HepG2 (cell line): Measurements from ENCODE around the gene CD300LF. TPM values are rescaled to one million over a fixed set of nuclear protein-coding genes. Genes with fewer than 3 reads are reported as not detected.

Experiments
- CAMTA2 ChIP-seq: sonication (generic); formaldehyde crosslinking; IDR thresholded peaks from 2 replicates; pipeline ENCODE4 v1.4.0; 2020; ENCODE audit warnings: mild to moderate bottlenecking, missing genetic modification reagents, borderline replicate concordance
- DMAP1 ChIP-seq: IDR thresholded peaks from 2 replicates; pipeline ENCODE4 v1.6.1; 2016
- ETV6 ChIP-seq: sonication (generic); formaldehyde crosslinking; conservative IDR thresholded peaks from 2 replicates; pipeline ENCODE4 v1.4.0; 2020; ENCODE audit warnings: missing genetic modification reagents
- EZH2 ChIP-seq: conservative IDR thresholded peaks from 2 replicates; pipeline ENCODE4 v1.6.1; 2012; ENCODE audit warnings: mild to moderate bottlenecking, low read depth, low read length, moderate library complexity
- FOXJ3 ChIP-seq: sonication (generic); formaldehyde crosslinking; IDR thresholded peaks from 2 replicates; pipeline ENCODE4 v1.4.0; 2020; ENCODE audit warnings: missing genetic modification reagents, mild to moderate bottlenecking, borderline replicate concordance
- FOXK2 ChIP-seq: fragments of 450-650 bp; IDR thresholded peaks from 2 replicates; pipeline ENCODE4 v1.6.1; 2016
- GMEB1 ChIP-seq: sonication (generic); formaldehyde crosslinking; IDR thresholded peaks from 2 replicates; pipeline ENCODE4 v1.5.1; 2020; ENCODE audit warnings: missing genetic modification reagents, mild to moderate bottlenecking, borderline replicate concordance
- GTF2F1 ChIP-seq: fragments of 150-350 bp; IDR thresholded peaks from 2 replicates; pipeline ENCODE4 v1.6.1; 2014; ENCODE audit warnings: low read length
- HINFP ChIP-seq: sonication (generic); formaldehyde crosslinking; IDR thresholded peaks from 2 replicates; pipeline ENCODE4 v1.4.0; 2020; ENCODE audit warnings: low read depth, mild to moderate bottlenecking, missing genetic modification reagents
- HNF1A ChIP-seq, 2 experiments: sonication (generic) in 1 of 2; formaldehyde crosslinking in 1 of 2; IDR thresholded peaks; 2 replicates each; pipeline versions ENCODE4 v1.4.0 to v1.6.1; 2016 to 2020; ENCODE audit warnings: borderline replicate concordance in 1 of 2, low read depth in 1 of 2, mild to moderate bottlenecking in 1 of 2, missing genetic modification reagents in 1 of 2
- JDP2 ChIP-seq: sonication (generic); formaldehyde crosslinking; IDR thresholded peaks from 2 replicates; pipeline ENCODE4 v1.8.1; 2022; ENCODE audit warnings: missing genetic modification reagents, borderline replicate concordance
- KDM1A ChIP-seq: IDR thresholded peaks from 2 replicates; pipeline ENCODE4 v1.6.1; 2016; ENCODE audit warnings: missing compliant biosample characterization
- MTA1 ChIP-seq: sonication (generic); formaldehyde crosslinking; IDR thresholded peaks from 2 replicates; pipeline ENCODE4 v1.4.0; 2020; ENCODE audit warnings: missing genetic modification reagents, mild to moderate bottlenecking, borderline replicate concordance
- POGZ ChIP-seq: sonication (generic); formaldehyde crosslinking; IDR thresholded peaks from 2 replicates; pipeline ENCODE4 v1.4.0; 2020; ENCODE audit warnings: mild to moderate bottlenecking, missing genetic modification reagents
- PRPF4 ChIP-seq: fragments of 200-400 bp; formaldehyde crosslinking; IDR thresholded peaks from 2 replicates; pipeline ENCODE4 v1.6.1; 2016; ENCODE audit warnings: low read length, low read depth; ENCODE audit not compliant: poor library complexity, severe bottlenecking
- SRSF1 ChIP-seq: fragments of 200-400 bp; formaldehyde crosslinking; optimal IDR thresholded peaks from 2 replicates; pipeline ENCODE3; 2017; ENCODE audit warnings: mild to moderate bottlenecking, low read depth, low read length, moderate library complexity
- ZKSCAN1 ChIP-seq: fragments of 150-350 bp; IDR thresholded peaks from 2 replicates; pipeline ENCODE4 v1.6.1; 2014; ENCODE audit warnings: low read length
- ZNF224 ChIP-seq: sonication (generic); formaldehyde crosslinking; IDR thresholded peaks from 2 replicates; pipeline ENCODE4 v1.5.0; 2020; ENCODE audit warnings: mild to moderate bottlenecking, missing genetic modification reagents
- ZNF530 ChIP-seq: sonication (generic); formaldehyde crosslinking; IDR thresholded peaks from 2 replicates; pipeline ENCODE4 v1.5.0; 2020; ENCODE audit warnings: low read depth, mild to moderate bottlenecking, missing genetic modification reagents
- ZNF615 ChIP-seq: sonication (generic); formaldehyde crosslinking; IDR thresholded peaks from 2 replicates; pipeline ENCODE4 v1.5.0; 2020; ENCODE audit warnings: mild to moderate bottlenecking, missing genetic modification reagents, borderline replicate concordance
- ZNF691 ChIP-seq: sonication (generic); formaldehyde crosslinking; IDR thresholded peaks from 2 replicates; pipeline ENCODE4 v1.4.0; 2020; ENCODE audit warnings: missing genetic modification reagents, low read depth, mild to moderate bottlenecking, borderline replicate concordance
- ZSCAN9 ChIP-seq: IDR thresholded peaks from 2 replicates; pipeline ENCODE4 v1.6.1; 2016; ENCODE audit warnings: borderline replicate concordance
- polyA plus RNA-seq, 8 experiments: library from polyadenylated mRNA; depleted of rRNA in 3 of 8; stranded (reverse) in 7 of 8; unstranded in 1 of 8; fragments of >200 nt; fragmentation: Illumina TruSeq in 4 of 8; extraction: Trizol in 4 of 8; gene quantifications; 2 replicates each; pipeline versions ENCODE4 v1.2.1 to v1.2.3, GENCODE V29; 2011 to 2016; ENCODE audit warnings: low read depth in 4 of 8, missing spikeins in 1 of 8, mixed read lengths in 1 of 8; ENCODE audit not compliant: insufficient read depth in 1 of 8
- total RNA-seq, 5 experiments: library from RNA; depleted of rRNA; stranded (reverse); fragments of >200 nt; fragmentation: Illumina TruSeq; extraction: Trizol; gene quantifications; 2 replicates each; pipeline ENCODE4 v1.2.3, GENCODE V29; 2016; ENCODE audit warnings: low read depth in 1 of 5

The CD300LF gene
- total and polyA plus RNA-seq, 2 of the 13 experiments (the other 11 are each of a cell fraction or from before 2014, with no cell fraction given): not detected

- TF ChIP-seq JDP2 (CRISPR knock-in tag): no peak
- no peak for TF ChIP-seq ETV6
- TF ChIP-seq ZNF530: no peak
- TF ChIP-seq GMEB1 (CRISPR knock-in tag): peak; percentile 39; the same call in 1 of the 2 replicates
- no peak for TF ChIP-seq ZKSCAN1
- no peak for TF ChIP-seq CAMTA2 (CRISPR knock-in tag)
- TF ChIP-seq ZNF615 (CRISPR knock-in tag): no peak
- TF ChIP-seq EZH2: no peak
- no peak for TF ChIP-seq MTA1
- TF ChIP-seq ZSCAN9 (CRISPR knock-in tag): 0 out of 2 replicates have a peak, but pooled peaks have one; percentile 57
- peak; percentile 85 for TF ChIP-seq SRSF1
- TF ChIP-seq FOXK2: no peak
- TF ChIP-seq HINFP (CRISPR knock-in tag): no peak
- no peak for TF ChIP-seq ZNF224 (CRISPR knock-in tag)
- no peak for TF ChIP-seq PRPF4
- no peak for TF ChIP-seq GTF2F1
- 0 out of 2 replicates have a peak, but pooled peaks have one; percentile 32 for TF ChIP-seq FOXJ3
- no peak for TF ChIP-seq KDM1A
- no peak for TF ChIP-seq HNF1A (IDR thresholded peaks at IDR 0.05; ENCODE audit: low read depth)
- no peak for TF ChIP-seq HNF1A (CRISPR knock-in tag; IDR thresholded peaks at IDR 0.05; ENCODE audit: borderline replicate concordance)
- TF ChIP-seq DMAP1: no peak
- TF ChIP-seq ZNF691 (CRISPR knock-in tag): no peak
- TF ChIP-seq POGZ (CRISPR knock-in tag): no peak
These were observed 32.2 kb upstream of the CD300LF start (continued) for GRCh38 chr17:74744714-74745547.
